H1 (cell line): ENCODE measurements around the gene MS4A18. TPM values are rescaled to one million over a fixed set of nuclear protein-coding genes. Genes with fewer than 3 reads are reported as not detected.

Source experiments
- CTCF ChIA-PET: fragments of 300-600 bp; sonication (Branson Sonifier 250); formaldehyde crosslinking; loops from one replicate; lab custom pipeline; 2021; ENCODE audit not compliant: partially characterized antibody; lab: Charles Lee
- POLR2A ChIA-PET: fragments of 300-600 bp; sonication (Branson Sonifier 250); formaldehyde crosslinking; loops from one replicate; lab custom pipeline; 2021; ENCODE audit warnings: inconsistent platforms; ENCODE audit not compliant: partially characterized antibody; lab: Charles Lee
- DNase-seq, 2 experiments: peaks; one replicate each; pipeline versions ENCODE4 v3.0.0 to v3.0.0-alpha.2; 2010 to 2022; ENCODE audit warnings: low spot score in 2 of 2, low read depth in 1 of 2, mixed read lengths in 1 of 2
- FAIRE-seq: peaks from 2 replicates; lab custom pipeline; 2011; peaks lifted over from hg19 to GRCh38; lab: Jason Lieb, UNC
- H2AFZ ChIP-seq: 2 replicates; pipeline ENCODE4 v1.8.1; 2012; ENCODE audit warnings: low read length, inconsistent platforms
- H2AK5ac ChIP-seq: 2 replicates; pipeline ENCODE4 v1.6.1; 2013; ENCODE audit warnings: low read depth, low read length
- H2BK120ac ChIP-seq: replicated peaks from 2 replicates; pipeline ENCODE3; 2013; ENCODE audit warnings: low read depth, low read length, inconsistent platforms
- H2BK12ac ChIP-seq: 2 replicates; pipeline ENCODE4 v1.6.1; 2013; ENCODE audit warnings: low read depth, low read length
- H2BK15ac ChIP-seq: 2 replicates; pipeline ENCODE4 v1.6.1; 2013; ENCODE audit warnings: low read length
- H2BK20ac ChIP-seq: 2 replicates; pipeline ENCODE4 v1.6.1; 2013; ENCODE audit warnings: low read length
- H2BK5ac ChIP-seq: 2 replicates; pipeline ENCODE4 v1.6.1; 2013; ENCODE audit warnings: low read depth, low read length
- H3K14ac ChIP-seq: 2 replicates; pipeline ENCODE4 v1.6.1; 2013; ENCODE audit warnings: inconsistent platforms; ENCODE audit not compliant: insufficient read length
- H3K18ac ChIP-seq: 2 replicates; pipeline ENCODE4 v1.6.1; 2013; ENCODE audit warnings: low read length; ENCODE audit errors: extremely low read depth
- H3K23ac ChIP-seq: 2 replicates; pipeline ENCODE4 v1.6.1; 2013; ENCODE audit warnings: inconsistent platforms; ENCODE audit not compliant: insufficient read length
- H3K23me2 ChIP-seq: 2 replicates; pipeline ENCODE4 v1.6.1; 2013; ENCODE audit warnings: low read depth, low read length
- H3K27ac ChIP-seq: 2 replicates; pipeline ENCODE4 v1.6.1; 2011; ENCODE audit warnings: low read depth, low read length, inconsistent platforms
- H3K27me3 ChIP-seq, 4 experiments: replicated peaks in 1 of 4; 1 replicate in 1 of 4; 2 replicates in 3 of 4; pipeline versions ENCODE4 v1.6.1 to v1.8.1; 2011 to 2013; ENCODE audit warnings: low read length in 3 of 4, mild to moderate bottlenecking in 3 of 4, inconsistent platforms in 2 of 4, mixed read lengths in 2 of 4, moderate library complexity in 1 of 4; ENCODE audit not compliant: control insufficient read depth in 3 of 4, insufficient read depth in 3 of 4; ENCODE audit errors: extremely low read depth in 1 of 4
- H3K36me3 ChIP-seq, 4 experiments: 2 replicates each; pipeline versions ENCODE4 v1.6.1 to v1.8.1; 2011 to 2013; ENCODE audit warnings: mild to moderate bottlenecking in 4 of 4, low read length in 3 of 4, moderate library complexity in 2 of 4, control low read depth in 1 of 4, inconsistent platforms in 1 of 4; ENCODE audit not compliant: insufficient read depth in 4 of 4, control insufficient read depth in 2 of 4
- H3K4ac ChIP-seq: replicated peaks from 2 replicates; pipeline ENCODE3; 2013; ENCODE audit warnings: low read length, low read depth, mixed read lengths, inconsistent platforms; ENCODE audit not compliant: insufficient read length
- H3K4me1 ChIP-seq, 4 experiments: replicated peaks in 1 of 4; 1 replicate in 1 of 4; 2 replicates in 3 of 4; pipeline versions ENCODE4 v1.6.1 to v1.8.1; 2011 to 2013; ENCODE audit warnings: low read length in 3 of 4, inconsistent platforms in 2 of 4, mixed read lengths in 1 of 4; ENCODE audit not compliant: insufficient read depth in 4 of 4, control insufficient read depth in 3 of 4
- H3K4me2 ChIP-seq, 2 experiments: 2 replicates each; pipeline versions ENCODE4 v1.6.1 to v1.8.1; 2011 to 2013; ENCODE audit warnings: low read depth in 2 of 2, low read length in 2 of 2, control low read depth in 1 of 2, inconsistent platforms in 1 of 2, mild to moderate bottlenecking in 1 of 2; ENCODE audit not compliant: insufficient read depth in 1 of 2
- H3K4me3 ChIP-seq, 4 experiments: fragments of 200-600, 300-600 bp in 1 of 4; sonication (generic), shearing (Covaris generic), sonication (Bioruptor Twin) in 1 of 4; 2 replicates each; pipeline versions ENCODE4 v1.5.1 to v1.8.1; 2011 to 2016; ENCODE audit warnings: low read length in 4 of 4, low read depth in 3 of 4, control low read depth in 2 of 4, inconsistent platforms in 2 of 4, mild to moderate bottlenecking in 2 of 4, mixed read lengths in 1 of 4, moderate library complexity in 1 of 4; ENCODE audit not compliant: insufficient read depth in 2 of 4; ENCODE audit errors: extremely low read depth in 1 of 4
- H3K56ac ChIP-seq: replicated peaks from 2 replicates; pipeline ENCODE3; 2013; ENCODE audit warnings: low read depth, mild to moderate bottlenecking, mixed read lengths, low read length, inconsistent platforms; ENCODE audit not compliant: insufficient read length
- H3K79me1 ChIP-seq: 2 replicates; pipeline ENCODE4 v1.6.1; 2013; ENCODE audit warnings: low read depth, low read length, control low read depth
- H3K79me2 ChIP-seq, 2 experiments: 2 replicates each; pipeline versions ENCODE4 v1.6.1 to v1.8.1; 2012 to 2013; ENCODE audit warnings: low read length in 2 of 2, mild to moderate bottlenecking in 2 of 2, inconsistent platforms in 1 of 2; ENCODE audit not compliant: insufficient read depth in 2 of 2, control insufficient read depth in 1 of 2
- H3K9ac ChIP-seq, 4 experiments: replicated peaks in 1 of 4; 1 replicate in 1 of 4; 2 replicates in 3 of 4; pipeline versions ENCODE4 v1.6.1 to v1.8.1; 2011 to 2013; ENCODE audit warnings: low read depth in 3 of 4, low read length in 3 of 4, control low read depth in 2 of 4, mild to moderate bottlenecking in 2 of 4, moderate library complexity in 2 of 4, inconsistent platforms in 1 of 4; ENCODE audit errors: extremely low read depth in 1 of 4
- H3K9me3 ChIP-seq, 2 experiments: 2 replicates each; pipeline versions ENCODE4 v1.6.1 to v1.8.1; 2012 to 2013; ENCODE audit warnings: mild to moderate bottlenecking in 2 of 2, moderate library complexity in 2 of 2, control low read depth in 1 of 2, inconsistent platforms in 1 of 2, low read depth in 1 of 2, low read length in 1 of 2, mixed read lengths in 1 of 2; ENCODE audit not compliant: insufficient read depth in 2 of 2
- H4K20me1 ChIP-seq, 2 experiments: replicated peaks in 1 of 2; 2 replicates each; pipeline versions ENCODE3 to v1.8.1; 2011 to 2013; ENCODE audit warnings: inconsistent platforms in 2 of 2, low read length in 2 of 2, mild to moderate bottlenecking in 1 of 2; ENCODE audit not compliant: insufficient read depth in 2 of 2, control insufficient read depth in 1 of 2
- H4K5ac ChIP-seq: 2 replicates; pipeline ENCODE4 v1.6.1; 2013; ENCODE audit warnings: low read length, low read depth, mixed read lengths, inconsistent platforms; ENCODE audit not compliant: insufficient read length
- H4K8ac ChIP-seq: 2 replicates; pipeline ENCODE4 v1.8.0; 2013; ENCODE audit warnings: mild to moderate bottlenecking, moderate library complexity, low read length, inconsistent platforms; ENCODE audit not compliant: insufficient read depth; ENCODE audit errors: extremely low read depth
- H4K91ac ChIP-seq: replicated peaks from 2 replicates; pipeline ENCODE3; 2013; ENCODE audit warnings: low read length, mixed read lengths, inconsistent platforms; ENCODE audit not compliant: insufficient read length
- CBX5 ChIP-seq: fragments of 300-800, 300-1000 bp; sonication (generic); IDR thresholded peaks from 2 replicates; pipeline ENCODE4 v1.7.1; 2016; ENCODE audit warnings: antibody characterized with exemption, low read length, low read depth
- CREB1 ChIP-seq: IDR thresholded peaks from 2 replicates; pipeline ENCODE4 v1.6.1; 2012; ENCODE audit warnings: inconsistent platforms
- EGR1 ChIP-seq: IDR thresholded peaks from 2 replicates; pipeline ENCODE4 v1.6.1; 2011; ENCODE audit warnings: low read depth, low read length, borderline replicate concordance
- EZH2 ChIP-seq: fragments of 200-600 bp; sonication (generic); IDR thresholded peaks from 2 replicates; pipeline ENCODE4 v1.7.1; 2012; ENCODE audit warnings: low read depth, mild to moderate bottlenecking, moderate library complexity, low read length, inconsistent platforms; ENCODE audit not compliant: severe bottlenecking
- FOSL1 ChIP-seq: IDR thresholded peaks from 2 replicates; pipeline ENCODE4 v1.6.1; 2011; ENCODE audit warnings: mild to moderate bottlenecking, low read depth, low read length, moderate library complexity; ENCODE audit not compliant: insufficient read depth
- GABPA ChIP-seq: IDR thresholded peaks from 2 replicates; pipeline ENCODE4 v1.6.1; 2011; ENCODE audit warnings: mild to moderate bottlenecking, low read length, moderate library complexity, borderline replicate concordance; ENCODE audit not compliant: insufficient read depth
- KDM4A ChIP-seq: IDR thresholded peaks from one replicate; pipeline ENCODE4 v1.7.1; 2012; ENCODE audit warnings: low read depth, mild to moderate bottlenecking, moderate library complexity, low read length, inconsistent platforms; ENCODE audit not compliant: severe bottlenecking
- KDM5A ChIP-seq: fragments of 200-600 bp; IDR thresholded peaks from 2 replicates; pipeline ENCODE4 v1.7.1; 2012; ENCODE audit warnings: mild to moderate bottlenecking, low read length, inconsistent platforms, mixed read lengths
- POLR2A ChIP-seq, 2 experiments: IDR thresholded peaks; 1 replicate in 1 of 2; 2 replicates in 1 of 2; pipeline ENCODE4 v1.6.1; 2011; ENCODE audit warnings: low read depth in 2 of 2, low read length in 2 of 2, mild to moderate bottlenecking in 2 of 2; ENCODE audit errors: control extremely low read depth in 1 of 2
- RFX5 ChIP-seq: IDR thresholded peaks from 2 replicates; pipeline ENCODE4 v1.6.1; 2011; ENCODE audit warnings: low read depth, low read length, improper control_type of control experiment, borderline replicate concordance
- YY1 ChIP-seq: IDR thresholded peaks from 2 replicates; pipeline ENCODE4 v1.6.1; 2011; ENCODE audit warnings: low read depth, mild to moderate bottlenecking, low read length
- WGBS, 2 experiments: shearing (Covaris generic) in 1 of 2; methylation state at CpG; one replicate each; pipeline versions ENCODE4 v1.1.6 to v1.1.7; 2013 to 2015; ENCODE audit warnings: low lambda C conversion rate in 2 of 2, mixed read lengths in 2 of 2, inconsistent platforms in 1 of 2, low coverage in 1 of 2, missing lambda C conversion rate in 1 of 2; ENCODE audit not compliant: insufficient replicate concordance in 2 of 2, insufficient coverage in 1 of 2, insufficient read length in 1 of 2; ENCODE audit errors: extremely low coverage in 1 of 2, missing lambda C conversion rate in 1 of 2; 5-methylcytosine and 5-hydroxymethylcytosine counted together
- polyA plus RNA-seq, 7 experiments: library from polyadenylated mRNA; depleted of rRNA in 3 of 7; stranded (reverse) in 5 of 7; unstranded in 2 of 7; fragments of >200 nt in 5 of 7; fragments of 200-250 nt in 2 of 7; gene quantifications; 1 replicate in 5 of 7; 2 replicates in 1 of 7; 4 replicates in 1 of 7; pipeline versions ENCODE4 v1.2.1 to v1.2.3, GENCODE V29; 2011 to 2013; ENCODE audit warnings: missing spikeins in 2 of 7, mixed read lengths in 2 of 7
- total RNA-seq: library from RNA; stranded (reverse); fragmentation: NEBNext Ultra II Directional; extraction: Animal tissue kit (Norgen Biotek cat#: 25700); gene quantifications from 2 replicates; pipeline ENCODE4 v1.2.1, GENCODE V29; 2021
- TF ChIP-seq, protein P1 (sequence below): IDR thresholded peaks from 2 replicates; pipeline ENCODE4 v1.6.1; 2011; ENCODE audit warnings: low read depth, mild to moderate bottlenecking, low read length; ENCODE audit not compliant: insufficient read depth
- TF ChIP-seq, protein P2 (sequence below): IDR thresholded peaks from 2 replicates; pipeline ENCODE4 v1.6.1; 2012; ENCODE audit warnings: low read length, inconsistent platforms

The MS4A18 gene
- total and polyA plus RNA-seq, 2 of the 8 experiments (the other 6 are each of a cell fraction or from before 2014, with no cell fraction given): not detected

DNA sequence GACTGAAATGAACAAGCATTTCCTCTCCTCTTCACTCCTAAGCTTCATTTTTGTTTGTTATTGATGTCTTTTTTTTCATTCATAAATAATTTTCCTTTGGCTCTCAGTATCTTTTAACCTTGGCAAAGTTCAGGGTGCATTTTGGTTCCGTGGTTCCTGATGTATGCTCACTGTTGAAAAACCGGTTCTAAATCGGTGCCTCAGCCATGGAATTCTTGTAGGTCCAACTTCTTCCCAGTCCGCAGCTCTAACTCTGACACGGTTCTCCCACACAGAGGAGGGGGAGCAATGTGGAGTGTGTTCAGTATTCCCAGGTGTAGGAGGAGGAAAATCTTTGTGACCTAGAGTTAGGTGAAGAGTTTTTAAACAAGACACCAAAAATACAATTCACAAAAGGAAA, 19.6 kb downstream of the MS4A18 start:
- CTCF ChIA-PET: interaction anchor here (0.7 to 2.0 kb wide), 7 partner anchors 10 to 479 kb away, joined by 3 to 10 read pairs (median 4); partner anchors contain the start of gene MS4A15
- Histone ChIP-seq H3K18ac (no peak overlapping the region), H3K79me2 (no peaks in the 10 kb centered on the region), H3K9me3 (peaks cover 0 to 3% of the 10 kb centered on the region in 2 experiments; a peak in 1 of 4 replicates), H2BK12ac (no peak overlapping the region), H3K4me3 (no peak overlapping the region), H2BK15ac (no peak overlapping the region), H3K79me1 (no peaks in the 10 kb centered on the region), H4K20me1 (peaks cover 0 to 4% of the 10 kb centered on the region in 2 experiments), H3K23me2 (no peaks in the 10 kb centered on the region), H3K27ac (no peak overlapping the region), H3K36me3 (no peaks in the 10 kb centered on the region), H3K14ac (no peak overlapping the region), H3K27me3 (no peaks in the 10 kb centered on the region), H4K5ac (no peak overlapping the region), H2BK120ac (no peak overlapping the region), H3K4me1 (no peaks in the 10 kb centered on the region), H2AK5ac (no peak overlapping the region), H2BK20ac (no peak overlapping the region), H3K4ac (no peak overlapping the region), H3K23ac (no peak overlapping the region), H2BK5ac (no peak overlapping the region), H2AFZ (no peak overlapping the region), H3K4me2 (no peak overlapping the region), H4K8ac (no peak overlapping the region), H3K9ac (no peak overlapping the region), H4K91ac (no peak overlapping the region), H3K56ac (no peak overlapping the region)
- FAIRE-seq (no peak), DNase-seq (no peak)
- WGBS, 2 experiments: 97% methylated on average over 5 of the region's 5 CpGs; no CpG with 5 or more reads in 1 of the 2 experiments
- POLR2A ChIA-PET: no interaction called here
- TF ChIP-seq EZH2: no peak
- no peak for TF ChIP-seq GABPA
- TF ChIP-seq CBX5: no peak
- no peak for TF ChIP-seq YY1
- no peak for TF ChIP-seq KDM5A
- TF ChIP-seq EGR1: no peak
- no peak for TF ChIP-seq RFX5
- no peak for TF ChIP-seq CREB1
- no peak for TF ChIP-seq POLR2A (IDR thresholded peaks at IDR 0.05; ENCODE audit: control extremely low read depth in 1 of 2, low read depth in 2 of 2, low read length in 2 of 2)
- TF ChIP-seq, protein P1, sequence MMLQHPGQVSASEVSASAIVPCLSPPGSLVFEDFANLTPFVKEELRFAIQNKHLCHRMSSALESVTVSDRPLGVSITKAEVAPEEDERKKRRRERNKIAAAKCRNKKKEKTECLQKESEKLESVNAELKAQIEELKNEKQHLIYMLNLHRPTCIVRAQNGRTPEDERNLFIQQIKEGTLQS: no peak
- TF ChIP-seq, protein P2, sequence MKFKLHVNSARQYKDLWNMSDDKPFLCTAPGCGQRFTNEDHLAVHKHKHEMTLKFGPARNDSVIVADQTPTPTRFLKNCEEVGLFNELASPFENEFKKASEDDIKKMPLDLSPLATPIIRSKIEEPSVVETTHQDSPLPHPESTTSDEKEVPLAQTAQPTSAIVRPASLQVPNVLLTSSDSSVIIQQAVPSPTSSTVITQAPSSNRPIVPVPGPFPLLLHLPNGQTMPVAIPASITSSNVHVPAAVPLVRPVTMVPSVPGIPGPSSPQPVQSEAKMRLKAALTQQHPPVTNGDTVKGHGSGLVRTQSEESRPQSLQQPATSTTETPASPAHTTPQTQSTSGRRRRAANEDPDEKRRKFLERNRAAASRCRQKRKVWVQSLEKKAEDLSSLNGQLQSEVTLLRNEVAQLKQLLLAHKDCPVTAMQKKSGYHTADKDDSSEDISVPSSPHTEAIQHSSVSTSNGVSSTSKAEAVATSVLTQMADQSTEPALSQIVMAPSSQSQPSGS: no peak
- no peak for TF ChIP-seq KDM4A
- no peak for TF ChIP-seq FOSL1
